Mesenchymal stem cell (in vitro differentiated cells and primary cell): ENCODE results near the gene WNK4.

Source experiments
- DNase-seq: peaks from one replicate; pipeline ENCODE4 v3.0.0-alpha.2; 2013
- H2AFZ ChIP-seq: one replicate; pipeline ENCODE4 v1.6.1; 2013; ENCODE audit warnings: low read depth, mild to moderate bottlenecking, control low read depth, inconsistent platforms, low read length, moderate library complexity
- H2AK5ac ChIP-seq: 2 replicates; pipeline ENCODE4 v1.6.1; 2013; ENCODE audit warnings: low read length, moderate library complexity, mild to moderate bottlenecking, inconsistent platforms; ENCODE audit not compliant: severe bottlenecking
- H2BK120ac ChIP-seq: one replicate; pipeline ENCODE4 v1.6.1; 2013; ENCODE audit warnings: low read depth, mild to moderate bottlenecking, inconsistent platforms, low read length, moderate library complexity
- H2BK12ac ChIP-seq, 2 experiments: one replicate each; pipeline ENCODE4 v1.6.1; 2013; ENCODE audit warnings: inconsistent platforms in 2 of 2, low read length in 2 of 2, mild to moderate bottlenecking in 2 of 2, moderate library complexity in 2 of 2, control low read depth in 1 of 2
- H2BK15ac ChIP-seq: one replicate; pipeline ENCODE4 v1.6.1; 2013; ENCODE audit warnings: mild to moderate bottlenecking, low read depth, inconsistent platforms; ENCODE audit not compliant: poor library complexity, severe bottlenecking
- H2BK5ac ChIP-seq: 2 replicates; pipeline ENCODE4 v1.6.1; 2013; ENCODE audit warnings: low read depth, mild to moderate bottlenecking, low read length, control low read depth, inconsistent platforms; ENCODE audit not compliant: poor library complexity, severe bottlenecking
- H3K14ac ChIP-seq, 2 experiments: one replicate each; pipeline ENCODE4 v1.6.1; 2013; ENCODE audit warnings: inconsistent platforms in 2 of 2, low read length in 2 of 2, control low read depth in 1 of 2, mild to moderate bottlenecking in 1 of 2, moderate library complexity in 1 of 2
- H3K18ac ChIP-seq, 2 experiments: one replicate each; pipeline ENCODE4 v1.6.1; 2013; ENCODE audit warnings: inconsistent platforms in 2 of 2, low read length in 2 of 2, control low read depth in 1 of 2, low read depth in 1 of 2, mild to moderate bottlenecking in 1 of 2
- H3K23ac ChIP-seq, 2 experiments: one replicate each; pipeline ENCODE4 v1.6.1; 2013; ENCODE audit warnings: inconsistent platforms in 2 of 2, low read length in 2 of 2, mild to moderate bottlenecking in 2 of 2, moderate library complexity in 2 of 2, control low read depth in 1 of 2
- H3K27ac ChIP-seq: 2 replicates; pipeline ENCODE4 v1.5.1; 2013; ENCODE audit warnings: mild to moderate bottlenecking, moderate library complexity, low read length, control low read depth, inconsistent platforms; ENCODE audit not compliant: poor library complexity, severe bottlenecking
- H3K27me3 ChIP-seq, 2 experiments: 2 replicates each; pipeline versions ENCODE4 v1.6.1 to v1.7.0; 2013; ENCODE audit warnings: low read length in 2 of 2, mild to moderate bottlenecking in 2 of 2, moderate library complexity in 2 of 2, control low read depth in 1 of 2, inconsistent platforms in 1 of 2; ENCODE audit not compliant: control insufficient read depth in 1 of 2, insufficient read depth in 1 of 2
- H3K36me3 ChIP-seq, 2 experiments: 2 replicates each; pipeline versions ENCODE4 v1.6.1 to v1.7.0; 2013; ENCODE audit warnings: low read length in 2 of 2, control low read depth in 1 of 2, inconsistent platforms in 1 of 2, low read depth in 1 of 2, mild to moderate bottlenecking in 1 of 2; ENCODE audit not compliant: insufficient read depth in 2 of 2, control insufficient read depth in 1 of 2
- H3K4ac ChIP-seq, 2 experiments: one replicate each; pipeline ENCODE4 v1.6.1; 2013; ENCODE audit warnings: inconsistent platforms in 2 of 2, low read length in 2 of 2, mild to moderate bottlenecking in 2 of 2, moderate library complexity in 2 of 2, control low read depth in 1 of 2, low read depth in 1 of 2
- H3K4me1 ChIP-seq: 2 replicates; pipeline ENCODE4 v1.6.1; 2013; ENCODE audit warnings: low read depth, low read length, control low read depth; ENCODE audit not compliant: control insufficient read depth, insufficient read depth
- H3K4me2 ChIP-seq: 2 replicates; pipeline ENCODE4 v1.6.1; 2013; ENCODE audit warnings: low read length, mild to moderate bottlenecking, inconsistent platforms; ENCODE audit not compliant: poor library complexity, severe bottlenecking
- H3K4me3 ChIP-seq, 2 experiments: 2 replicates each; pipeline versions ENCODE4 v1.5.1 to v1.7.0; 2013; ENCODE audit warnings: low read length in 2 of 2, mild to moderate bottlenecking in 2 of 2, control low read depth in 1 of 2, low read depth in 1 of 2; ENCODE audit not compliant: insufficient read depth in 1 of 2
- H3K79me1 ChIP-seq: replicated peaks from 2 replicates; pipeline ENCODE4 v1.6.1; 2013; ENCODE audit warnings: mild to moderate bottlenecking, control low read depth, low read length, inconsistent platforms; ENCODE audit not compliant: poor library complexity, severe bottlenecking
- H3K9ac ChIP-seq: 2 replicates; pipeline ENCODE4 v1.7.0; 2013; ENCODE audit warnings: mild to moderate bottlenecking, low read length, moderate library complexity
- H3K9me3 ChIP-seq: 2 replicates; pipeline ENCODE4 v1.7.0; 2013; ENCODE audit warnings: mild to moderate bottlenecking, low read length; ENCODE audit not compliant: control insufficient read depth
- H4K8ac ChIP-seq: one replicate; pipeline ENCODE4 v1.6.1; 2013; ENCODE audit warnings: inconsistent platforms, mild to moderate bottlenecking, low read length, moderate library complexity
- H4K91ac ChIP-seq: one replicate; pipeline ENCODE4 v1.6.1; 2013; ENCODE audit warnings: mild to moderate bottlenecking, low read length, inconsistent platforms
- WGBS: methylation state at CpG from one replicate; pipeline ENCODE4 v1.1.7; 2013; ENCODE audit warnings: mixed read lengths; 5-methylcytosine and 5-hydroxymethylcytosine counted together

WNK4 gene

GRCh38 chr17:42779304-42779935 lies 990 bp upstream of the WNK4 start:
- DNase-seq = no peak
- Histone ChIP-seq H3K27ac (no peak overlapping the region), H3K23ac (no peak overlapping the region), H3K79me1 (peaks cover 26% of the 10 kb centered on the region), H3K9me3 (no peaks in the 10 kb centered on the region), H3K4me3 (no peak overlapping the region), H4K8ac (no peak overlapping the region), H2BK15ac (no peak overlapping the region), H2BK120ac (no peak overlapping the region), H4K91ac (no peak overlapping the region), H3K14ac (no peak overlapping the region), H3K4me2 (peak overlapping the region; percentile 60), H3K18ac (no peak overlapping the region), H2AK5ac (no peak overlapping the region), H3K27me3 (peaks cover 0 to 38% of the 10 kb centered on the region in 2 experiments), H3K4me1 (peaks cover 45% of the 10 kb centered on the region), H2BK12ac (no peak overlapping the region), H3K4ac (no peak overlapping the region), H3K9ac (no peak overlapping the region), H3K36me3 (peaks cover 26 to 47% of the 10 kb centered on the region in 2 experiments), H2AFZ (no peak overlapping the region), H2BK5ac (no peak overlapping the region)
- WGBS = 100% methylated on average over 1 of the region's 3 CpGs

GRCh38 chr17:42780851-42781638 lies 635 bp downstream of the WNK4 start:
- 13% methylated on average over 39 of the region's 39 CpGs for WGBS
- Histone ChIP-seq H2BK120ac (peak overlapping the region; percentile 50), H2AK5ac (no peak overlapping the region), H2BK15ac (peak overlapping the region; percentile 19), H3K4me2 (peak overlapping the region; percentile 85), H3K4ac (peak overlapping the region in 1 of 2 experiments; percentile 20), H3K9me3 (no peaks in the 10 kb centered on the region), H3K4me1 (peaks cover 38% of the 10 kb centered on the region), H3K14ac (peak overlapping the region in 1 of 2 experiments; percentile 9), H3K4me3 (peak overlapping the region; percentile 61 to 75), H3K27ac (no peak overlapping the region), H3K36me3 (peaks cover 35 to 38% of the 10 kb centered on the region in 2 experiments), H2BK5ac (no peak overlapping the region), H4K91ac (no peak overlapping the region), H4K8ac (no peak overlapping the region), H3K79me1 (peaks cover 30% of the 10 kb centered on the region), H3K9ac (peak overlapping the region; percentile 59), H3K18ac (no peak overlapping the region), H2AFZ (no peak overlapping the region), H3K27me3 (peaks cover 0 to 53% of the 10 kb centered on the region in 2 experiments), H2BK12ac (no peak overlapping the region), H3K23ac (no peak overlapping the region)
- peak; percentile 30 for DNase-seq

- no peak overlapping the region for H4K8ac ChIP-seq
- peaks cover 29 to 38% of the 10 kb centered on the region in 2 experiments for H3K36me3 ChIP-seq
- peaks cover 30% of the 10 kb centered on the region for H3K79me1 ChIP-seq
- no peak overlapping the region for H4K91ac ChIP-seq
- WGBS = 94% methylated on average over 5 of the region's 10 CpGs
- no peak overlapping the region for H2AK5ac ChIP-seq
- no peak overlapping the region for H3K4me2 ChIP-seq
- no peak overlapping the region for H3K9ac ChIP-seq
- no peak overlapping the region for H3K18ac ChIP-seq
- H2BK15ac ChIP-seq = no peak overlapping the region
- H3K9me3 ChIP-seq = no peaks in the 10 kb centered on the region
- H2AFZ ChIP-seq = no peak overlapping the region
- H2BK120ac ChIP-seq = no peak overlapping the region
- no peak overlapping the region for H2BK5ac ChIP-seq
- H3K23ac ChIP-seq = no peak overlapping the region
- H3K4me1 ChIP-seq = peaks cover 38% of the 10 kb centered on the region
- peaks cover 0 to 59% of the 10 kb centered on the region in 2 experiments for H3K27me3 ChIP-seq
- no peak for DNase-seq
- no peak overlapping the region for H3K4ac ChIP-seq
- no peak overlapping the region for H2BK12ac ChIP-seq
- H3K4me3 ChIP-seq = peak overlapping the region in 1 of 2 experiments; percentile 75
- H3K27ac ChIP-seq = no peak overlapping the region
- no peak overlapping the region for H3K14ac ChIP-seq
Observed at GRCh38 chr17:42781639-42782165, 1.3 kb downstream of the WNK4 start.
